B cell (primary cell): ENCODE measurements around the gene UMAD1. TPM values are rescaled to one million over a fixed set of nuclear protein-coding genes. Genes with fewer than 3 reads are reported as not detected.

ENCODE experiments used
- ATAC-seq: fragments of 200-7000 bp; cut with Tn5 transposase; one replicate; pipeline ENCODE4 v1.10.0; 2021; ENCODE audit warnings: low read depth, mild to moderate bottlenecking, moderate number of reproducible peaks, moderate library complexity
- CTCF ChIA-PET: fragments of 350-600 bp; sonication (Branson Sonifier 250); formaldehyde crosslinking; loops from one replicate; lab custom pipeline; 2021; ENCODE audit warnings: antibody characterized with exemption, inconsistent platforms; lab: Charles Lee
- POLR2A ChIA-PET: fragments of 350-600 bp; sonication (Branson Sonifier 250); formaldehyde crosslinking; loops from one replicate; lab custom pipeline; 2021; ENCODE audit warnings: antibody characterized with exemption; lab: Charles Lee
- DNase-seq: peaks from one replicate; pipeline ENCODE4 v3.0.0; 2013
- H2AFZ ChIP-seq: 2 replicates; pipeline ENCODE4 v1.6.1; 2012; ENCODE audit warnings: mild to moderate bottlenecking, low read depth, low read length; ENCODE audit not compliant: insufficient read depth, poor library complexity, severe bottlenecking
- H3K27ac ChIP-seq, 2 donors: 1 replicate in 1 of 2; 2 replicates in 1 of 2; pipeline ENCODE4 v1.5.1; 2012 to 2013; ENCODE audit warnings: low read length in 2 of 2, mild to moderate bottlenecking in 2 of 2, moderate library complexity in 1 of 2
- H3K27me3 ChIP-seq, 4 experiments: fragments of 200-600 bp in 1 of 4; sonication (generic) in 1 of 4; replicated peaks in 1 of 4; 1 replicate in 2 of 4; 2 replicates in 2 of 4; pipeline versions ENCODE4 v1.6.1 to v1.7.0; 2013 to 2016; ENCODE audit warnings: low read length in 3 of 4, mild to moderate bottlenecking in 2 of 4, mixed read lengths in 1 of 4, moderate library complexity in 1 of 4; ENCODE audit not compliant: insufficient read depth in 4 of 4, control insufficient read depth in 3 of 4; ENCODE audit errors: control extremely low read depth in 1 of 4
- H3K36me3 ChIP-seq, 2 experiments: replicated peaks in 1 of 2; 1 replicate in 1 of 2; 2 replicates in 1 of 2; pipeline versions ENCODE4 v1.6.1 to v1.7.1; 2013; ENCODE audit warnings: low read length in 1 of 2; ENCODE audit not compliant: insufficient read depth in 2 of 2, control insufficient read depth in 1 of 2; ENCODE audit errors: control extremely low read depth in 1 of 2, extremely low read depth in 1 of 2
- H3K4me1 ChIP-seq, 2 donors: fragments of 200-600 bp in 1 of 2; sonication (generic) in 1 of 2; 1 replicate in 1 of 2; 2 replicates in 1 of 2; pipeline versions ENCODE4 v1.5.1 to v1.6.1; 2013 to 2017; ENCODE audit warnings: low read length in 2 of 2; ENCODE audit not compliant: control insufficient read depth in 2 of 2, insufficient read depth in 2 of 2
- H3K4me2 ChIP-seq: replicated peaks from 2 replicates; pipeline ENCODE3; 2012; ENCODE audit warnings: mild to moderate bottlenecking, low read depth, low read length; ENCODE audit not compliant: poor library complexity, severe bottlenecking
- H3K4me3 ChIP-seq, 5 experiments: fragments of 200-600 bp in 1 of 5; sonication (generic) in 1 of 5; 1 replicate in 3 of 5; 2 replicates in 2 of 5; pipeline versions ENCODE4 v1.5.1 to v1.7.0; 2011 to 2016; ENCODE audit warnings: low read length in 4 of 5, mild to moderate bottlenecking in 4 of 5, low read depth in 2 of 5, control low read depth in 1 of 5, moderate library complexity in 1 of 5; ENCODE audit not compliant: insufficient read depth in 1 of 5; ENCODE audit errors: control extremely low read depth in 1 of 5, extremely low read depth in 1 of 5
- H3K79me2 ChIP-seq: fragments of 200-600 bp; sonication (generic); one replicate; pipeline ENCODE4 v1.6.0; 2016; ENCODE audit warnings: low read length; ENCODE audit not compliant: control insufficient read depth, insufficient read depth
- H3K9ac ChIP-seq: fragments of 200-600 bp; sonication (generic); 2 replicates; pipeline ENCODE4 v1.6.1; 2017; ENCODE audit warnings: mild to moderate bottlenecking, low read length, moderate library complexity
- H3K9me3 ChIP-seq, 3 donors: one replicate each; pipeline versions ENCODE4 v1.6.1 to v1.7.1; 2013; ENCODE audit warnings: low read length in 2 of 3; ENCODE audit not compliant: control insufficient read depth in 2 of 3, insufficient read depth in 1 of 3; ENCODE audit errors: control extremely low read depth in 1 of 3
- H4K20me1 ChIP-seq: 2 replicates; pipeline ENCODE4 v1.6.0; 2012; ENCODE audit warnings: mild to moderate bottlenecking, low read length; ENCODE audit not compliant: insufficient read depth, control insufficient read depth, poor library complexity, severe bottlenecking
- H3K27ac Mint-ChIP-seq: one replicate; pipeline ENCODE4 v1.8.0; 2021; ENCODE audit warnings: mixed read lengths
- H3K27me3 Mint-ChIP-seq: one replicate; pipeline ENCODE4 v1.8.0; 2021; ENCODE audit warnings: mixed read lengths
- H3K4me1 Mint-ChIP-seq: one replicate; pipeline ENCODE4 v1.8.0; 2021; ENCODE audit warnings: mixed read lengths
- H3K4me3 Mint-ChIP-seq: one replicate; pipeline ENCODE4 v1.8.0; 2021; ENCODE audit warnings: mixed read lengths
- H3K9me3 Mint-ChIP-seq: one replicate; pipeline ENCODE4 v1.8.0; 2022; ENCODE audit warnings: mixed read lengths; ENCODE audit not compliant: insufficient read depth
- CTCF ChIP-seq: fragments of 200-600 bp; IDR thresholded peaks from one replicate; pipeline ENCODE4 v1.8.0; 2022; ENCODE audit warnings: antibody characterized with exemption, mild to moderate bottlenecking
- EZH2 ChIP-seq: IDR thresholded peaks from 2 replicates; pipeline ENCODE4 v1.6.1; 2012; ENCODE audit warnings: borderline replicate concordance, low read depth, mild to moderate bottlenecking, moderate library complexity, low read length; ENCODE audit not compliant: insufficient read depth, poor library complexity, severe bottlenecking
- WGBS: methylation state at CpG from one replicate; pipeline ENCODE4 v1.1.5; 2013; ENCODE audit warnings: missing lambda C conversion rate; ENCODE audit not compliant: insufficient coverage; 5-methylcytosine and 5-hydroxymethylcytosine counted together
- intact Hi-C: fragments of 100-400 bp; cut with micrococcal nuclease; formaldehyde crosslinking; loops from one replicate; pipeline ENCODE4 v1.10.0; 2022
- polyA plus RNA-seq: library from polyadenylated mRNA; depleted of rRNA; stranded (reverse); fragments of >200 nt; gene quantifications from 2 replicates; pipeline ENCODE4 v1.2.3, GENCODE V29; 2012
- total RNA-seq, 2 donors: library from RNA; stranded (reverse); fragments of 120-200 nt in 1 of 2; gene quantifications; 1 replicate in 1 of 2; 2 replicates in 1 of 2; pipeline versions ENCODE4 v1.2.3 to v1.2.4, GENCODE V29; 2013 to 2022

UMAD1 gene
- total and polyA plus RNA-seq, 2 donors (not counting 1 experiment from before 2014, with no cell fraction given), result 11.6 to 25.9 TPM

GRCh38 chr7:7618410-7618809, 22.1 kb upstream of the UMAD1 start:
- no peak overlapping the region for H3K9ac ChIP-seq
- DNase-seq (no peak), ATAC-seq (no peak)
- intact Hi-C loops, result no loop called here
- no peak overlapping the region for H2AFZ ChIP-seq
- no peak overlapping the region for H3K4me2 ChIP-seq
- H3K4me1 ChIP-seq, result peaks cover 0 to 5% of the 10 kb centered on the region in 2 donors
- peaks cover 11% of the 10 kb centered on the region for H3K4me1 Mint-ChIP-seq
- no peak overlapping the region for H3K4me3 Mint-ChIP-seq
- no peaks in the 10 kb centered on the region for H3K9me3 ChIP-seq
- H3K27me3 ChIP-seq, result no peaks in the 10 kb centered on the region
- no peaks in the 10 kb centered on the region for H3K27me3 Mint-ChIP-seq
- H4K20me1 ChIP-seq, result no peaks in the 10 kb centered on the region
- H3K9me3 Mint-ChIP-seq, result no peaks in the 10 kb centered on the region
- ChIA-PET CTCF (no interaction called here), POLR2A (no interaction called here)
- H3K4me3 ChIP-seq, result no peak overlapping the region
- H3K36me3 ChIP-seq, result no peaks in the 10 kb centered on the region
- TF ChIP-seq EZH2 (no peak), CTCF (no peak)
- H3K27ac Mint-ChIP-seq, result no peak overlapping the region
- no CpG with 5 or more reads among the region's 1 CpG for WGBS
- no peak overlapping the region for H3K27ac ChIP-seq
- no peaks in the 10 kb centered on the region for H3K79me2 ChIP-seq

- H3K4me3 Mint-ChIP-seq, result no peak overlapping the region
Observed at GRCh38 chr7:7620236-7620635, 20.3 kb upstream of the UMAD1 start.

More at GRCh38 chr7:7620236-7620635, 20.3 kb upstream of the UMAD1 start:
- ChIA-PET POLR2A (no interaction called here), CTCF (no interaction called here)
- Histone ChIP-seq H3K9ac (no peak overlapping the region), H3K27me3 (no peaks in the 10 kb centered on the region), H3K27ac (no peak overlapping the region), H3K79me2 (no peaks in the 10 kb centered on the region), H4K20me1 (no peaks in the 10 kb centered on the region), H3K9me3 (peaks cover 0 to under 1% (median 0%) of the 10 kb centered on the region in 3 donors), H2AFZ (no peak overlapping the region), H3K4me2 (no peak overlapping the region), H3K4me3 (no peak overlapping the region), H3K4me1 (no peaks in the 10 kb centered on the region), H3K36me3 (no peaks in the 10 kb centered on the region)
- Mint-ChIP-seq H3K9me3 (no peaks in the 10 kb centered on the region), H3K27me3 (no peaks in the 10 kb centered on the region), H3K4me1 (peaks cover 1% of the 10 kb centered on the region), H3K27ac (no peak overlapping the region)
- intact Hi-C loops, result no loop called here
- no peak for ATAC-seq
- DNase-seq, result no peak
- no peak for TF ChIP-seq EZH2
- no peak for TF ChIP-seq CTCF
- no CpG with 5 or more reads among the region's 1 CpG for WGBS
